ENCODE results near the gene TNF.

TNF gene

DNA sequence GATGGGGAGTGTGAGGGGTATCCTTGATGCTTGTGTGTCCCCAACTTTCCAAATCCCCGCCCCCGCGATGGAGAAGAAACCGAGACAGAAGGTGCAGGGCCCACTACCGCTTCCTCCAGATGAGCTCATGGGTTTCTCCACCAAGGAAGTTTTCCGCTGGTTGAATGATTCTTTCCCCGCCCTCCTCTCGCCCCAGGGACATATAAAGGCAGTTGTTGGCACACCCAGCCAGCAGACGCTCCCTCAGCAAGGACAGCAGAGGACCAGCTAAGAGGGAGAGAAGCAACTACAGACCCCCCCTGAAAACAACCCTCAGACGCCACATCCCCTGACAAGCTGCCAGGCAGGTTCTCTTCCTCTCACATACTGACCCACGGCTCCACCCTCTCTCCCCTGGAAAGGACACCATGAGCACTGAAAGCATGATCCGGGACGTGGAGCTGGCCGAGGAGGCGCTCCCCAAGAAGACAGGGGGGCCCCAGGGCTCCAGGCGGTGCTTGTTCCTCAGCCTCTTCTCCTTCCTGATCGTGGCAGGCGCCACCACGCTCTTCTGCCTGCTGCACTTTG is at the start of gene TNF:
TNF (plus strand) TSS at position 231 of the 567 bp plus-strand sequence; CDS start at position 408, 177 bp downstream.
- peak; percentile 85 for DNase-seq (ENCODE audit: low spot score)

DNA sequence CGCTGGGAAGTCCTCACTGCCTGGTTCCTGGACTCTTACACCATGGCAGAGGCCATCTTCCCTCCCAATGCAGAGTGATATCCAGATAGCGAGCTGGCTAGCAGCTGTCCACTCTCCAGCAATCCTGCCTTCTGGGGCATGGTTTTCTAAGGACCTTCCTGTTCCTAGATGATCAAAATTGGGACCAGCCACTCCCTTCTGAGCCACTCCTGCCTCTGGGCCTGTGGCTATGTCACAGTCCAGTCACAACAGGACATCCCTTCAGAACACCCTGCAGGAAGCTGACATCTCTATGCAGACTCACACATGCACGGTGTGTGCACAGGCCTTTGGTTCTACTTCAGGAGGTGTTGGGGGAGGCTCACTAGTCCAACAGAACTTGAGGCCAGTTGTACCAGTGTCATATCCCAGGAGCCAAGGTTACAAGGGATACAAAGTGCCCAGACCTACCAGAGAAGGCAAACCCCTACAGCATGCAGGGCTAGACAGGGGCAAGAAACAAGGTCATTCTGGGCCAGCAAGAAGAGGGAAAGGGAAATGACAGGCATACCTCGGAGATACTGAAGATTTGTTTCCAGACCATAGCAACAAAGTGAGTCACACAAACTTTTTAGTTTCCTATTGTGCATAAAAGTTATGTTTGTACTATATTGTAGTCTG is 49.3 kb upstream of the TNF start:
- no peak for DNase-seq (ENCODE audit: low spot score)

DNA sequence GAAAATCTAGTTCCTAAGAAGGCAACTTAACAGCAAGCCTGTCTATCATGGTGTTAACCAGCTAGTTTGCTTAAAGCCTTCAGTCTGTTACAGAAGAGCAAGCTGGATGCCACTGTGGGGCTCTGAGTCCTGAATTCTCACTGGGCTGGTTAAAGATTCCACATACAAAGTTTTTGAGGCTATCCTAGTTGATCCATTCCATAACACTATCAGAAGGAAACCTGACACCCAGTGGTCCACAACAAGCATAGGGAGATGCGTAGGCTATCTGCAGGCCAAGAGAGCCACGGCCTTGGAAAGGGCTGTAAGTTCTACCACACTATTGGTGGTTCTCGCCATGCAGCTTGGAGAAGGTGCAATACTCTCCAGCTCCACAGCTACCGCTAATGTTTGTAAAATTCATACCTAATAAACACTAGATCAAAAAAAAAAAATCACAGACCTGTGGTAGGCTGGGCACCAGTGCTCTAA is 47.0 kb upstream of the TNF start:
- no peak for DNase-seq (ENCODE audit: low spot score)

DNA sequence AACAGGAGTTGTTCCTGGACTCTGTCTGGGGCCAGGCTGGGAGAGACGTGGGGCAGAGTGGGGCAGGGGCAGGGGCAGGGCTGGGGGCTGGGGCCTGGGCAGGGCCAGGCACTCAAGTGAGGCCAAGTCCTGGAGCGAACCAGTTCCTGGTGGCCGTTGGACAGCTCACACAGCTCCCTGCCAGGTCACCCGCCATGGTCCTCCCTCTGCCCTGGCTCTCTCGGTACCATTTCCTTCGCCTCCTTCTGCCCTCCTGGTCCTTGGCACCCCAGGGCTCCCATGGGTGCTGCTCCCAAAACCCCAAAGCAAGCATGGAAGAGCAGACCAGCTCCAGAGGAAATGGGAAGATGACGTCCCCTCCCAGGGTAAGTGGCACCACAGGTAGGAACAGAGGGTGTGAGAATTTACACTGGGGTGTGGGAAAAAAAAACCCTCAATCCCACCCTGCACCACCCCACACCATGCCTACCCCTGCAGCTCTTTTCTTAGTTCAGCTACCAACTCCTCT is 46.5 kb upstream of the TNF start, which contains the start of gene MCCD1:
MCCD1 (plus strand) TSS at position 142 of the 508 bp plus-strand sequence; CDS start at position 195, 53 bp downstream.
- no peak for DNase-seq (ENCODE audit: low spot score)

DNA sequence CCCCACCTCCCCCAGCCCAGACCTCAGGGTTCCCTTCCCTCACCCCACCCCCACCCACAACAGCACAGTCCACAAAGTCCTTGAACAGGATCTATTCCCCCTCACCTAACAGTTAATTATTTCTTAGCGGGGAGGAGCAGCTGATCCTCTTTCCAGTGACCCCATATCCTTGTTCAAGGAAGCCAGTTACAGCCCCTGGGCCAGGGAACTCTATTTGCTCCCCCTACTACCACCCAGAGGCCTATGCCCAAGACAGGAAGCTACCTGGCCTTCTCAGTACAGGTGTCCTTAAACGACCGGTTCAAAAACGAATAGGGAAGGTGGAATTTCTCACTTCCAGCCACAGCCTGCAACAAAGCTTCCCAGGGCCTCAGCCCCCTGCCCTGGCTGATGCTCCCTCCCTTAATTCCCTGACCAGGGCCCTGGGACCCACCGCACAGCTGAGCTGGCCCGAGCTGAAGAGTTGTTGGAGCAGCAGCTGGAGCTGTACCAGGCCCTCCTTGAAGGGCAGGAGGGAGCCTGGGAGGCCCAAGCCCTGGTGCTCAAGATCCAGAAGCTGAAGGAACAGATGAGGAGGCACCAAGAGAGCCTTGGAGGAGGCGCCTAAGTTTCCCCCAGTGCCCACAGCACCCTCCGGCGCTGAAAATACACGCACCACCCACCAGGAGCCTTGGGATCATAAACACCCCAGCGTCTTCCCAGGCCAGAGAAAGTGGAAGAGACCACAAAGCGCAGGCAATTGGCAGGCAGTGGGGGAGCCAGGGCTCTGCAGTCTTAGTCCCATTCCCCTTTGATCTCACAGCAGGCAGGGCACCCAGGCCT is 45.8 kb upstream of the TNF start:
- DNase-seq (ENCODE audit: low spot score): no peak

DNA sequence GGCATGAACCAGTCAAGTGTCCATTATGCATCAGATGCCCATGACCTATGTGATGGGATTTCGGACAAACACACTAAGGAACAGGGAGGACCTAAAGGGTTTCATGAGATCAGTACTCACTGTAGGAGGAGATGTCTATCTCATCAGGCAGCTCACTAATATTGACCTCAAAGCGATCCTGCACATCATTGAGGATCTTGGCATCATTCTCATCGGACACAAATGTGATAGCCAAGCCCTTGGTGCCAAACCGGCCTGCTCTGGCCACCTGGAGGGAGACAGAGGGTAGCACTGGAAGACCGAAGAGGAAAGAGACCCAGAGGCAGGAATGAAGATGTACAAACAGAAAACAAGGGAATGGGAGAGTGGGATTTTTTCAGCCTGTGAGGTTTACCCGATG is 44.7 kb upstream of the TNF start:
- no peak for DNase-seq (ENCODE audit: low spot score)

DNA sequence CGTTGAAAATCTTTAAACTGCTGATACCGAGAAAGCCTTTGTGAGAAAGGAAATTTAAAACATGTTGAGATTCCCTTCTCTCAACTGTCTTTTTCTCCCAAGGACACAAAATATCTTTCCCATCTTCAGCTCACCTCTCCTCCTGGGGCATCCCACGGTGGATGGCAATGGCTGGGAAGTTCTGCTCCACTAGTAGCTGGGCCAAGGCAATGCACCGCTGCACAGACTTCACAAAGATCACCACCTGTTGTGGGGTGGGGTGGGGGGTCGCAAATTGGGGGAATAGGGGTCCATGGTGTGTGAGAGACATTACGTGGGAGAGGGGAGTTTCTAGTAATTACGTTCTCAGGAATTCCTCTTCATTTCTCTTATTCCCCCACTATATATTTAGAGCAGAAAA is 44.2 kb upstream of the TNF start:
- DNase-seq (ENCODE audit: low spot score): no peak

DNA sequence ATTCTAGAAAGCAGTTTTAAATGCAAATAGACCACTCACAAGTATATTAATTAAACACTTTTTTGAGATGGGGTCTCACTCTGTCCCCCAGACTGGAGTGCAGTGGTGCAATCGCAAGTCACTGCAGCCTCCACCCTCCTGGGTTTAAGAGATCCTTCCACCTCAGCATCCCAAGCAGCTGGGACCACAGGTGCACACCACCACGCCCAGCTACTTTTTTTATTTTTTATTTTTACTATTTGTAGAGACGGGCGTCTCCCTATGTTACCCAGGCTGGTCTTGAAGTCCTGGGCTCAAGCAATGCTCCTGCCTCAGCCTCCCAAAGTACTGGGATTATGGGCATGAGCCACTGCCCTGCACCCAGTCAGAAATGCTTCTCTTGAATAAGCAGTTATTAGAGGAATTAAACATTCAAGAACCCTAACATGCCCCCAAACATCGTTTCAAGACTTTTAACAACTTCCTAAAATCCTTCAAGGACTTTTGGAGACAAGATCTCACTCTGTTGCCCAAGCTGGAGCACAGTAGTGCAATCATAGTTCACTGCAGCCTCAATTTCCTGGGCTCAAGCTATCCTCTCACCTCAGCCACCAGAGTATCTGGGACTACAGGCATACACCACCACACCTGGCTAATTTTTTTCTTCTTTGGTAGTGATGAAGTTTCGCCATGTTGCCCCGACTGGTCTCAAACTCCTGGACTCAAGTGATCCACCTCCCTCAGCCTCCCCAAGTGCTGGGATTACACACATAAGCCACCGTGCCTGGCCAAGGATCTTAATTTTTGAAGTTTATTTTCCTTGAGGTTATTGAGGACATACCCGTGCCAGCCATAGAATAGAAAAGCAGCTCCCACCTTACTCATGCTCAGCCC is 43.4 kb upstream of the TNF start:
- DNase-seq (ENCODE audit: low spot score): no peak

DNA sequence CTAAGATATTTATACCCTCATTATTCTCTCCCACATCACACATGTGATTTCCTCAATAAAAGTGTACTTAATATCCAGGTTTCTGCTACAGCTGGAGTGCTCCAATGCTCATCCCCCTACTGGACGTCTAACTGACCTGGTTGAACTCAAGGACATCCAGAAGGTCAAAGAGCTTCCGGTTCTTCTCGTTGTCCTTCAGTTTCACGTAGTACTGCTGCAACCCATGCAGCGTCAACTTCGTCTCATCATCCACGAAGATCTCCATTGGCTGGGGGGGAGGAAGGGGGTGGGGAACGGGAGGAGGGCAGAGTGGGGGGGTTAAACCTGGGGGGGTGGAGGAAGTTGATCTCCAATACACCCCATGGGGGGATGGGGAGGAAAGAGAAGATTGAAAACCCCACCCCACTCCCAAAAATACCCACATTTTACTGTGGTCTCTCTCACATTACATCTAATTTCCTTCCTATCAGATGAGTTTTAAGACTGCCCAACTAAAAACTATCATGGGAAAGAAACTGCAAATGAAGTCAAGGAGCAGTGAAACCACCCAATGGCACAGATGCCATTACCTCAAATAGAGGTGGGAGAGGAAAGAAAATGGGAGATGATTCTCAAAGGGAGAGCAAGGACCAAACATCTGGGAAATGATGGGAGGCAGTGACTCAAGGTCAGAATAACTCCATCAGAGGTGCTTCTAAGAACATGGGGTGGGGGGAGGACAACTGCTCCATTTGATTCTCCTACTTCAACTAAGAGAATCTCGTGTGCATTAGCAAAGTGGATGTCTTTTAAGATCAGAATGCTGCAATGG is 42.5 kb upstream of the TNF start:
- DNase-seq (ENCODE audit: low spot score): no peak

DNA sequence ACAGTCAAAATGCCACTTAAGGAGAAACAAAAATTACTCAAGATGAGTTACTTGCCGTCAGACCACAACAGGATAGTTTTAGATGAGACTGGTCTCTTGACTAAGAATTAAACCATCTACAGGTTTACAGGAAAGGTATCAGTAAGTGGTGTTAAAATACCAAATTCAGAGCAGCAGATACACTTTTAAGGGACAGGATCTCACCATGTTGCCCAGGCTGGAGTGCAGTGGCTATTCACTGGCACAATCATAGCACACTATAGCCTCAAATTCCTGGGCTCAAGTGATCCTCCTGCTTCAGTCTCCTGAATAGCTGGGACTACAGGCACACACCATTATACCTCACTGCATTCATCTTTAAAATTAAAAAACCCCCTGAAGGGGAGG is 41.9 kb upstream of the TNF start:
- DNase-seq (ENCODE audit: low spot score): no peak

DNA sequence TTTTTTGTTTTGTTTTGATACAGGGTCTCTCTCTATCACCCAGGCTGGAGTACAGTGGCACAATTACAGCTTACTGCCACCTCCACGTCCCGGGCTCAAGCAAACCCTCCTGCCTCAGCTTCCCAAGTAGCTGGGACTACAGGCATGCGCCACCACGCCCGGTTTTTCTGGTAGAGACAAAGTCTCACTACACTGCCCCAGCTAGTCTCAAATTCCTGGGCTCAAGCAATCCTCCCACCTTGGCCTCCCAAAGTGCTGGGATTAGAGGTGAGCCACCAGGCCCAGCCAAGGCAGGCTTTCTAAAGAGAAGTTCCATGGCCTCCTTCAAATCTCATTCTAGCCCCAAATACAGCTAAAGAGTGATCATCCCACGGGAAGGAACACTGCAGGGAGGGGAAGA is 41.4 kb upstream of the TNF start:
- no peak for DNase-seq (ENCODE audit: low spot score)

DNA sequence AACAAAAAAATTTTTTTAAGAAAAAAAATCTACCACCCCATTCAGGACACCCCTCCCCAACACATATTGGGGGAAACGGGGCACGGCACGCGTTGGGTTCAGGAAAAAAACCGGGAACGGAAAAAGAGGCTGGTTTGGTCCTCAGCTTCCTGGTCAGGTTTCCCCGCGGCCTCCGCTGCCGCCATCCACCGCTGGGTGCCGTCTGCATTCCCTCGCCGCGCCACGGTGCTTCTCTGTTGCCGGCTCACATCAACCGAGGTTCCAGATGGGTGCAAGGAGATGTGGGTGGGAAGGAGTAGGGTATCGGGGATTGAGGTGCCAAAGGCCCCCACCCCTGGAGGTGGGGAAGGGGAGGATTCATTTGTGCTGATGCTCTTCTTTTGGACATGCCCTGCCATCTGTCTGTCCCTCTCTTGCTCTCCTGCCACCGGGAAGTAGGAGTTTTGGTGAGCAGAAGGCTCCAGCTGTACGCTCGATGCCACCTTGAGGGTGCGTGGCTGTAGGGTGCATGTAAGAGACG is 40.8 kb upstream of the TNF start:
- DNase-seq (ENCODE audit: low spot score): no peak

DNA sequence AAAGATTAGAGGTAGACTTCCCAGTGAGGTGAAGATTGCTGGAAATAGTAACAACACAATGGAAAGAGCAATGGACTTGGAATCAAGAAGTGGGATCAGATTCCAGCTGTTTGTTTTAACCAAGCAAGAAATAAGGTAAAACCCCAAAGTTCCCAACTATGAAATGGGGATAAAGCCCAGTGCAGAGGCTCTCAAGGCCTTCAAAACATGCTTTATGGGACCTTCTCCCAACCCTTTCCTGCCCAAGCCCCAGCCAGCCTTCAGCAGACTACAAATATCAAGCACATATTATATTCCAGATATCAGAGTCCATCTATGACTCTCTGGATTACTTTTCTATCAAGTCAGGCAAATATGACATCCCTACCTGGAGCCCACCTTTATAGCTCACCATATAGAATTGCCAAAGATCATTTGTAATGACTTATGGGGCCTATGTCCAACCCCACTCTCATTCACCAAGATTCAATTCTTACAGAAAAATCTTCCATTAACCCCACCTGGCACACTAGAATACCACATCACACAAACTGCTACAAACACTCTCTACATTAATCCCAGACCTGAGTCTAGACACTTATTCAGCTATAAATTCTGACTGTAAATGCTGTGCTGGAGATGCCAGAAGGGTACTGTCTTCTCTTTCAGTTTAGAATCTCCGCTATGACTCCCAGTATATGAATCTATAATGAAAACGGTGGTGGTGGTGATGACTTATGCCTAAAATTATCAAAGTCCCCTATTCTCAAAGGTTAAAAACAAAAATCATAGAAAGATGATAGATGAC is 39.6 kb upstream of the TNF start:
- DNase-seq (ENCODE audit: low spot score): no peak

DNA sequence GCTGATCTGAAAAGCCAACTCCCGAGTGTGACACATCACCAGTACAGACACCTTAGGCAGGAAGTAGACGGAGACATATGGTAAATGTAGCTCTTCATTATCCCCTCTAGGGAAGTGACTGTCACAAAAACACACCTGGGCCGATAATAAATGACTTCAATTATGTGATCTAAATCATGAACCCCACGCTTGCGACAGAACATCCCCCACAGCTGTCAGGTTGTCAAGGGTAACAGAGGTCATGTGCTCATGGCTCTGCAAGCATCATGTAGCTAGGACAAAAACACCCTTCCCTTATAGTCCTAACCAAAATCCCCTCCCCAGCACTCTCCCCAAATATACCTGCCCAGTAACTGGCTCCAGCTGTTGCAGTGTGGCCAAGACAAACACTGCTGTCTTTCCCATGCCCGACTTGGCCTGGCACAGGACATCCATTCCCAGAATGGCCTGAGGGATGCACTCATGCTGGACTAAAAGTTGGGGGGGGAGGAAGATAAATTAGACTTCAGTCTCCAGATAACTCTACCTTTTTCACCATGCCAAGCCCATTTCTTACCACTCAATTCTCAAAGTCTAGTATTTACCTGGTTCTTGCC is 36.5 kb upstream of the TNF start:
- no peak for DNase-seq (ENCODE audit: low spot score)

DNA sequence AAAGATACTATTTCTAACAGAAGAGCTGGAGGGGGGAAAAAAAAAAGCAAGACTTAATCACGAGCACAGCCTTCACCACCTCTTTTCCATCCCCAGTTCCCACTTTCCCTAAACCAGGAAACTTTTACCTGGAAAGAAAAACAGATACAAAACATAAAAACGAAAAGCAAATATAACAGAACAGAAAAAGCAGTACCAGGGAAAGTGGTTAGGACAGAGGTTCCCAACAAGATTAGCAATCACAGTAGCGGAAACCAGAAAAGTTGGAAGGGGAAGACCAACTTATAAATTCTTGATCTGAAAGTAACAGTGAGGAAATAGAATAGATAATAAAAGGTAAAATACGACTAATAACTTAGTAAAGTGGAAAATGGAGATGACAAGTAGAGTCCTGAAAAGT is 34.7 kb upstream of the TNF start:
- no peak for DNase-seq (ENCODE audit: low spot score)

DNA sequence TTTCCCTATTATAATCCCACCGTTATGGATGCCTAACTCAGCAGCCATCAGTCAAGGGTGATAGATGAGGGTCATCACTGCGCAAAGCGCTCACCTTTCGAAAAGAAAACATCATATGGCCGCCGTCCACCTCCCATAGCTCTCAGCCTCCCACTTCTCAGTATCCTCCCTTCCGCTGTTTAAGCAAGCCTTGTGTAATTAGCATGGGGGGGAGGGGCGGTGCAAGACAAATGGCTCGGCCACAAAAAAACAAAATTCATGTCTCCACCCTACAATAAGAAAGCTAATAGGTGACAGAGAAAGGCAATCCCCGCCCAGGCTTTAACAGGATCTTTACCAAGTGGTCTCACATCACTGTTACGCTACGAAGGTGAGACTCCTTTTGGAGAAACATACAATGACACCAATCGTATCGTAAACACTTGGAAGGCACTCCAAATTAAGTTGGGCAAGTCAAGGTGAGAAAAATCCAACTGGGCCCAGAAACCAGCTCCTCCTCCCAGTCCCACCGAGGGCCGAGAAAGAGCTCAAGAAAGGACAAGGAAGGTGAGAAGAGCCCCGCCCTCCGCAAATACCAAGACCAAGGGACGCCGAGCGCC is 34.2 kb upstream of the TNF start:
- DNase-seq (ENCODE audit: low spot score): peak; percentile 62

DNA sequence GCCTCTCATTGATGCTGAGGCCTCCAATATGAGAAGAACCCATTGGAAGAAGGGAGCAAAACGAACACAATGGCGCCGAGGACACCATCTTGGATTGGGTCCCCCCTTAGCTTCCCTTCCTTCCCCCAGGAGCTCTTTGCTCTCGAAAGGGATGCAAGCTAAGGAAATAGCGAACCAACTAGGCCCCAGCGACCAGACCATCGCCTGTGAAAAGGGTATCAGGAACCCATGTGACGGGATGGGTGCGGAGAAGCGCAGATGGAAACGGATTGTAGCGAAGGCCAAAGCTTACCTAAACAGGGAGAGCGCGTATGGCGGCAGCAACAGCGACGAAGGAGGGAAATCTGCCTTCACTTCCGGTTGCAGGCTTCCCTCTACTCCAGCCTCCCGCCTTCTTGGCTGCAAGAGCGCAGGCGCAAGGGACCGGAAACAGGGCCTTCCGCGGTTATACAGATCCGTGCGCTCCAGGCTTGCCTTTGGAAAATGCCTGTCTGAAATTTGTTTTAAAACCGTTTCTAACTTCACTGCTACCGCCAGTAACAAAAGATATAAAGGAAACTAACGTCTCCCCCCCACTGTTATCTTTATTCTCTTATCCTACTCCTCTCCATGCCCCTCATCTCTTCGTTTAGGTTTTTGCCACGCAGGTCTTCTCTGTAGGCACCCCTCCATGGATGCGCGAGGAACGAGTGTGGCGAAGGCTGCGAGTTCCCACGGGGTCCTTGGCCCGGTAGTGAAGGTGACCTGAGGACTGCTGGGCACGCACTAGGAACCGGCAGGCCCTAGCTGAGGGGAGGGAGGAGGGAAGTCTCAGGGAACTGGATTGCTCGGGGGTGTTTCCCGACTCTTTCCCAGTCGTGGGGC is 33.5 kb upstream of the TNF start, which contains the start of gene DDX39B:
DDX39B (minus strand) TSS at position 346 of the 864 bp plus-strand sequence. CDS start 1,471 bp downstream, outside the sequence.
- DNase-seq (ENCODE audit: low spot score): peak; percentile 96

DNA sequence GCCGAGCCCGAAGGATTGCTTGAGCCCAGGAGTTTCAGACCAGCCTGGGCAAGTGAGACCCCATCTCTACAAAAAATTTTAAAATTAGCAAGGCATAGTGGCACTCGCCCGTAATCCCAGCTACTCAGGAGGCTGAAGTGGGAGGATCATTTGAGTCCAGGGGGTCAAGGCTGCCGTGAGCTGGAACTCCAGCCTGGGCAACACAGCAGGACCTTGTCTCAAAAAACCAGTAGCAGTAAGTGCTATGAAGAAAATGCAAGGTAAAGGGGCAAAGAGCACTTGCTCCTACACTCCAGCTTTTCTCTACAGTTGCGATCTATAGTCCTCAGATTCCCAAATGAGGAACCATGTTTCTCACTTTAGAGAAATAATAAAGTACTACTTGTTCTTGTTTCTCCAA is 31.7 kb upstream of the TNF start:
- no peak for DNase-seq (ENCODE audit: low spot score)

Measured in CD4-positive, alpha-beta T cell treated with Interleukin-6 at 100 ng/mL for 8 hours (primary cell).